ENCODE results near the gene MAP4K5.

Gene MAP4K5

GRCh38 chr14:50532502-50533240, at the start of gene MAP4K5:
Gene MAP4K5 (minus strand): TSS chr14:50532569. CDS start chr14:50532049, 520 bp downstream.
- TF ChIP-seq, protein P1, sequence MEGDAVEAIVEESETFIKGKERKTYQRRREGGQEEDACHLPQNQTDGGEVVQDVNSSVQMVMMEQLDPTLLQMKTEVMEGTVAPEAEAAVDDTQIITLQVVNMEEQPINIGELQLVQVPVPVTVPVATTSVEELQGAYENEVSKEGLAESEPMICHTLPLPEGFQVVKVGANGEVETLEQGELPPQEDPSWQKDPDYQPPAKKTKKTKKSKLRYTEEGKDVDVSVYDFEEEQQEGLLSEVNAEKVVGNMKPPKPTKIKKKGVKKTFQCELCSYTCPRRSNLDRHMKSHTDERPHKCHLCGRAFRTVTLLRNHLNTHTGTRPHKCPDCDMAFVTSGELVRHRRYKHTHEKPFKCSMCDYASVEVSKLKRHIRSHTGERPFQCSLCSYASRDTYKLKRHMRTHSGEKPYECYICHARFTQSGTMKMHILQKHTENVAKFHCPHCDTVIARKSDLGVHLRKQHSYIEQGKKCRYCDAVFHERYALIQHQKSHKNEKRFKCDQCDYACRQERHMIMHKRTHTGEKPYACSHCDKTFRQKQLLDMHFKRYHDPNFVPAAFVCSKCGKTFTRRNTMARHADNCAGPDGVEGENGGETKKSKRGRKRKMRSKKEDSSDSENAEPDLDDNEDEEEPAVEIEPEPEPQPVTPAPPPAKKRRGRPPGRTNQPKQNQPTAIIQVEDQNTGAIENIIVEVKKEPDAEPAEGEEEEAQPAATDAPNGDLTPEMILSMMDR (conservative IDR thresholded peaks at IDR 0.05) = peak; percentile 96
- H3K27ac ChIP-seq = peak within 1 kb of the TSS; percentile 95

- H3K27ac ChIP-seq = no peak overlapping the region
- TF ChIP-seq, protein P1 (conservative IDR thresholded peaks at IDR 0.05) = no peak
Observed at GRCh38 chr14:50578433-50578832, 46.1 kb upstream of the MAP4K5 start.

GRCh38 chr14:50577982-50578381, 45.6 kb upstream of the MAP4K5 start:
- TF ChIP-seq, protein P1 (conservative IDR thresholded peaks at IDR 0.05) = no peak
- H3K27ac ChIP-seq = no peak overlapping the region

DNA sequence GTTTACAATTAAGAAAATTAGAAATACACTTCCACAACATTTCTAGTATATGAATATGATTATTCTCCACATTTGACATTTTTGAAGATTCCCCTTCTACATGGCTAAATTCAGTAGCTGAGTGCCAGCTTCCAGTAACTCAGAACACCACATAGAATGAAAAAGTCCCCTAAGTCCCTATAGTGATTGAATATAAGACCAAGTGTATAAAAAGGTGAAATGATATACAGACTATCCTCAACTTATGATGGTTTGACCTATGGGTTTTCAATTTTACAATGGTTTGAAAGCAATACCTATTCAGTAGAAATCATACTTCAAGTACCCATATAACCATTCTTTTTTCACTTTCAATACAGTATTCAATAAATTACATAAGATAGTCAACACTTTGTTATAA, 43.4 kb upstream of the MAP4K5 start:
- TF ChIP-seq, protein P1 (conservative IDR thresholded peaks at IDR 0.05) = no peak
- H3K27ac ChIP-seq = no peak overlapping the region

DNA sequence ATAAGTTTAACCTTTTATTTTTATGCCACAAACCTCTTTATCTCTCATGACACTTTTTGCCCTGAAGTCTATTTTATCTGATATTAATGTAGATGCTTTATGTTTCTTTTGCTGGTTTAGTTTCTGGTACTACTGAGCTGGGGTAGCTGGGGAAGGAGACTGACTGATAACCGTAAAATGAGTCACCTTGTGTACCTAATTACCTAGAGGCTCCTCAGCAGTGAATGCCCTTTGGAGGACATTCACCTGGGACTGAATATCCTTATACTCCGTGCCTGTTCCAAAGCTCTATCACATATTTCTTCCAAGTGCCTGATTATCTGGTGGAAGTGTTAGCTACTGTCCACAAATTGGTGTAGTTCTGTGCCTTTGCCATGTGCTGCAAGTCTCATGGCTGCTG, 41.5 kb upstream of the MAP4K5 start:
- no peak overlapping the region for H3K27ac ChIP-seq
- TF ChIP-seq, protein P1 (conservative IDR thresholded peaks at IDR 0.05) = no peak

GRCh38 chr14:50569714-50570274, 37.4 kb upstream of the MAP4K5 start:
- TF ChIP-seq, protein P1 (conservative IDR thresholded peaks at IDR 0.05) = no peak
- H3K27ac ChIP-seq = no peak overlapping the region

DNA sequence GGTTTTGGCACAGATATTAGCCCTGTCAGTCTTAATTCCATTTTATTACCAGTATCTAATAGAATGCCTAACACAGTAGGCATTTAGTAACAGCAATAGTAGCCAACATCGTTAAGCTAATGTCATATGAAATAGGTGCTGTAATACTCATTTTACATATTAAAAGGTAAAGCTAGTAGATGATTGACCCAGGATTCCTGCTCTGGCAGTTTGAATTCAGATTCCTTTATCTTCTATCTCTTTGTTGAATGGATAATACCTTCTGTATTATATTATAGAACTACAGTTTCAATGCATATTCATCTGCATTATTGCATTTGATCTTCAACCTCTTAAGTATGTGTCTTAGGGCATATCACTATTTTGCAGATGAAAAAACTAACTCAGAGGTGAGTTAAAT, 30.5 kb upstream of the MAP4K5 start:
- H3K27ac ChIP-seq = no peak overlapping the region
- TF ChIP-seq, protein P1 (conservative IDR thresholded peaks at IDR 0.05) = no peak
